HEK293 (cell line): ENCODE measurements around the gene FRY.

Source experiments
- CTCF ChIA-PET: fragments of 350-600 bp; formaldehyde crosslinking; extraction: SDS; loops from one replicate; lab custom pipeline; 2021; ENCODE audit warnings: antibody characterized with exemption; lab: Yijun Ruan, JAX
- POLR2A ChIA-PET: fragments of 300-600 bp; formaldehyde crosslinking; extraction: SDS; loops from one replicate; lab custom pipeline; 2020; ENCODE audit warnings: antibody characterized with exemption, inconsistent platforms; lab: Yijun Ruan, JAX
- H3K27ac ChIP-seq: fragments of 200-500 bp; sonication (Bioruptor generic); 2 replicates; pipeline ENCODE4 v1.5.1; 2014; ENCODE audit warnings: low read depth, low read length, control low read depth, inconsistent platforms; ENCODE audit errors: extremely low read depth
- H3K36me3 ChIP-seq, 2 experiments: fragments of 200-500 bp in 1 of 2; sonication (Bioruptor generic) in 1 of 2; 1 replicate in 1 of 2; 2 replicates in 1 of 2; pipeline ENCODE4 v1.5.1; 2014 to 2017; ENCODE audit warnings: inconsistent platforms in 2 of 2, low read length in 2 of 2; ENCODE audit not compliant: control insufficient read depth in 2 of 2, insufficient read depth in 1 of 2
- H3K4me1 ChIP-seq: fragments of 200-500 bp; sonication (Bioruptor generic); 2 replicates; pipeline ENCODE4 v1.5.1; 2014; ENCODE audit warnings: mild to moderate bottlenecking, low read length, inconsistent platforms; ENCODE audit not compliant: control insufficient read depth, insufficient read depth
- H3K4me3 ChIP-seq: 2 replicates; pipeline ENCODE4 v1.5.1; 2011; ENCODE audit warnings: low read depth, mild to moderate bottlenecking, control low read depth, low read length, moderate library complexity
- H3K9me3 ChIP-seq: fragments of 200-500 bp; sonication (Bioruptor generic); 2 replicates; pipeline ENCODE4 v1.5.1; 2014; ENCODE audit warnings: low read depth, low read length, inconsistent platforms; ENCODE audit not compliant: control insufficient read depth, insufficient read depth
- BCL11A ChIP-seq: fragments of 450-650 bp; formaldehyde crosslinking; IDR thresholded peaks from 2 replicates; pipeline ENCODE4 v1.5.1; 2016; ENCODE audit warnings: low read depth, missing biosample characterization, missing genetic modification characterization
- EGR2 ChIP-seq: fragments of 450-650 bp; formaldehyde crosslinking; IDR thresholded peaks from 2 replicates; pipeline ENCODE4 v1.5.1; 2016; ENCODE audit warnings: low read depth, missing biosample characterization, missing genetic modification characterization
- HOXA7 ChIP-seq: sonication (generic); formaldehyde crosslinking; IDR thresholded peaks from 2 replicates; pipeline ENCODE4 v1.8.1; 2022; ENCODE audit warnings: missing genetic modification reagents, borderline replicate concordance
- KLF16 ChIP-seq: fragments of 450-650 bp; formaldehyde crosslinking; IDR thresholded peaks from 2 replicates; pipeline ENCODE4 v1.5.1; 2017; ENCODE audit warnings: missing biosample characterization, missing genetic modification characterization
- PRDM4 ChIP-seq: fragments of 450-650 bp; formaldehyde crosslinking; IDR thresholded peaks from 2 replicates; pipeline ENCODE4 v1.5.1; 2017; ENCODE audit warnings: missing biosample characterization, missing genetic modification characterization
- RBAK ChIP-seq: fragments of 450-650 bp; formaldehyde crosslinking; IDR thresholded peaks from 2 replicates; pipeline ENCODE4 v1.5.1; 2016; ENCODE audit warnings: missing biosample characterization, missing genetic modification characterization
- ZBTB20 ChIP-seq: fragments of 450-650 bp; formaldehyde crosslinking; IDR thresholded peaks from 2 replicates; pipeline ENCODE4 v1.5.1; 2016; ENCODE audit warnings: missing biosample characterization, missing genetic modification characterization
- ZIC2 ChIP-seq: fragments of 450-650 bp; formaldehyde crosslinking; IDR thresholded peaks from 2 replicates; pipeline ENCODE4 v1.5.1; 2016; ENCODE audit warnings: missing biosample characterization, missing genetic modification characterization
- ZNF157 ChIP-seq: fragments of 450-650 bp; formaldehyde crosslinking; IDR thresholded peaks from 2 replicates; pipeline ENCODE4 v1.5.1; 2016; ENCODE audit warnings: missing biosample characterization, missing genetic modification characterization
- ZNF211 ChIP-seq: fragments of 450-650 bp; formaldehyde crosslinking; IDR thresholded peaks from 2 replicates; pipeline ENCODE4 v1.5.1; 2016; ENCODE audit warnings: low read depth, missing biosample characterization, missing genetic modification characterization
- ZNF223 ChIP-seq: fragments of 450-650 bp; formaldehyde crosslinking; IDR thresholded peaks from 2 replicates; pipeline ENCODE4 v1.5.1; 2016; ENCODE audit warnings: missing biosample characterization, missing genetic modification characterization
- ZNF24 ChIP-seq: fragments of 450-650 bp; formaldehyde crosslinking; IDR thresholded peaks from 2 replicates; pipeline ENCODE4 v1.5.1; 2016; ENCODE audit warnings: missing biosample characterization, missing genetic modification characterization
- ZNF26 ChIP-seq: fragments of 450-650 bp; formaldehyde crosslinking; IDR thresholded peaks from 2 replicates; pipeline ENCODE4 v1.5.1; 2016; ENCODE audit warnings: missing biosample characterization, missing genetic modification characterization
- ZNF341 ChIP-seq: fragments of 450-650 bp; formaldehyde crosslinking; IDR thresholded peaks from 2 replicates; pipeline ENCODE4; 2016; ENCODE audit warnings: low read depth, missing biosample characterization, missing genetic modification characterization
- ZNF37A ChIP-seq: fragments of 450-650 bp; IDR thresholded peaks from 2 replicates; pipeline ENCODE4 v1.5.1; 2018; ENCODE audit warnings: missing biosample characterization, missing genetic modification characterization
- ZNF398 ChIP-seq: fragments of 450-650 bp; formaldehyde crosslinking; IDR thresholded peaks from 2 replicates; pipeline ENCODE4 v1.5.1; 2017; ENCODE audit warnings: missing biosample characterization, missing genetic modification characterization
- ZNF423 ChIP-seq: fragments of 450-650 bp; formaldehyde crosslinking; IDR thresholded peaks from 2 replicates; pipeline ENCODE4 v1.5.1; 2016; ENCODE audit warnings: missing biosample characterization, missing genetic modification characterization
- ZNF473 ChIP-seq: fragments of 450-650 bp; formaldehyde crosslinking; IDR thresholded peaks from 2 replicates; pipeline ENCODE4 v1.5.1; 2017; ENCODE audit warnings: missing biosample characterization, missing genetic modification characterization
- ZNF48 ChIP-seq: fragments of 450-650 bp; formaldehyde crosslinking; IDR thresholded peaks from 2 replicates; pipeline ENCODE4 v1.5.1; 2016; ENCODE audit warnings: missing biosample characterization, missing genetic modification characterization
- ZNF488 ChIP-seq: fragments of 450-650 bp; formaldehyde crosslinking; IDR thresholded peaks from 2 replicates; pipeline ENCODE4 v1.5.1; 2016; ENCODE audit warnings: missing biosample characterization, missing genetic modification characterization
- ZNF530 ChIP-seq: fragments of 450-650 bp; formaldehyde crosslinking; IDR thresholded peaks from 2 replicates; pipeline ENCODE4 v1.5.1; 2016; ENCODE audit warnings: low read depth, missing biosample characterization, missing genetic modification characterization
- ZNF558 ChIP-seq: fragments of 450-650 bp; formaldehyde crosslinking; IDR thresholded peaks from 2 replicates; pipeline ENCODE4 v1.5.1; 2016; ENCODE audit warnings: missing biosample characterization, missing genetic modification characterization
- ZNF580 ChIP-seq: fragments of 450-650 bp; formaldehyde crosslinking; IDR thresholded peaks from 2 replicates; pipeline ENCODE4 v1.5.1; 2016; ENCODE audit warnings: missing biosample characterization, missing genetic modification characterization
- ZNF610 ChIP-seq: fragments of 450-650 bp; formaldehyde crosslinking; IDR thresholded peaks from 2 replicates; pipeline ENCODE4 v1.5.1; 2016; ENCODE audit warnings: missing biosample characterization, missing genetic modification characterization, borderline replicate concordance
- ZNF621 ChIP-seq: fragments of 450-650 bp; formaldehyde crosslinking; IDR thresholded peaks from 2 replicates; pipeline ENCODE4 v1.5.1; 2017; ENCODE audit warnings: missing biosample characterization, missing genetic modification characterization
- ZNF624 ChIP-seq: fragments of 450-650 bp; formaldehyde crosslinking; IDR thresholded peaks from 2 replicates; pipeline ENCODE4 v1.5.1; 2017; ENCODE audit warnings: missing biosample characterization, missing genetic modification characterization
- ZNF76 ChIP-seq: fragments of 450-650 bp; formaldehyde crosslinking; IDR thresholded peaks from 2 replicates; pipeline ENCODE4; 2016; ENCODE audit warnings: low read depth, missing biosample characterization, missing genetic modification characterization, borderline replicate concordance
- ZNF776 ChIP-seq: fragments of 450-650 bp; formaldehyde crosslinking; IDR thresholded peaks from 2 replicates; pipeline ENCODE4 v1.5.0; 2017; ENCODE audit warnings: missing biosample characterization, missing genetic modification characterization, borderline replicate concordance
- ZNF791 ChIP-seq: fragments of 450-650 bp; formaldehyde crosslinking; IDR thresholded peaks from 2 replicates; pipeline ENCODE4 v1.5.1; 2016; ENCODE audit warnings: missing biosample characterization, missing genetic modification characterization
- ZNF837 ChIP-seq: fragments of 450-650 bp; formaldehyde crosslinking; IDR thresholded peaks from 2 replicates; pipeline ENCODE4 v1.5.1; 2016; ENCODE audit warnings: missing biosample characterization, missing genetic modification characterization
- ZSCAN4 ChIP-seq: fragments of 450-650 bp; formaldehyde crosslinking; IDR thresholded peaks from 2 replicates; pipeline ENCODE4 v1.5.1; 2017; ENCODE audit warnings: missing biosample characterization, missing genetic modification characterization
- ZSCAN5A ChIP-seq: fragments of 450-650 bp; formaldehyde crosslinking; IDR thresholded peaks from 2 replicates; pipeline ENCODE4 v1.5.1; 2016; ENCODE audit warnings: missing biosample characterization, missing genetic modification characterization

The FRY gene

GRCh38 chr13:32117001-32117400 is 85.4 kb downstream of the FRY start:
- ChIA-PET POLR2A (no interaction called here), CTCF (no interaction called here)
- no peaks in the 10 kb centered on the region for H3K36me3 ChIP-seq

GRCh38 chr13:32117701-32118100 is 86.1 kb downstream of the FRY start:
- CTCF ChIA-PET, result no interaction called here
- POLR2A ChIA-PET, result no interaction called here
- H3K4me1 ChIP-seq, result no peaks in the 10 kb centered on the region
- no peak for TF ChIP-seq ZNF24 (tag by site-specific recombination)
- no peak for TF ChIP-seq ZBTB20 (tag by site-specific recombination)
- no peak for TF ChIP-seq ZNF488 (tag by site-specific recombination)
- no peak for TF ChIP-seq BCL11A (tag by site-specific recombination)
- TF ChIP-seq ZNF610 (tag by site-specific recombination), result no peak
- TF ChIP-seq ZNF580 (tag by site-specific recombination), result no peak
- TF ChIP-seq ZNF157 (tag by site-specific recombination), result no peak
- TF ChIP-seq ZSCAN5A, result no peak
- no peak for TF ChIP-seq PRDM4 (tag by site-specific recombination)
- TF ChIP-seq HOXA7 (CRISPR knock-in tag), result no peak
- TF ChIP-seq ZNF341 (tag by site-specific recombination), result no peak
- no peak for TF ChIP-seq EGR2 (tag by site-specific recombination)
- no peak for TF ChIP-seq ZIC2 (tag by site-specific recombination)

More at GRCh38 chr13:32117001-32117400, 85.4 kb downstream of the FRY start:
- H3K9me3 ChIP-seq, result no peaks in the 10 kb centered on the region
- TF ChIP-seq ZNF776, result no peak
- no peak for TF ChIP-seq ZNF791
- TF ChIP-seq ZNF211 (tag by site-specific recombination), result no peak
- TF ChIP-seq ZNF398 (tag by site-specific recombination), result no peak
- no peak for TF ChIP-seq RBAK (tag by site-specific recombination)
- TF ChIP-seq ZNF423 (tag by site-specific recombination), result no peak
- no peak for TF ChIP-seq ZNF473
- no peak for TF ChIP-seq ZNF530 (tag by site-specific recombination)
- no peak for TF ChIP-seq ZNF621 (tag by site-specific recombination)
- no peak for TF ChIP-seq ZNF624 (tag by site-specific recombination)
- TF ChIP-seq ZSCAN4, result no peak
- no peak for TF ChIP-seq ZNF223
- no peak for TF ChIP-seq ZNF48 (tag by site-specific recombination)
- no peak for TF ChIP-seq ZNF837 (tag by site-specific recombination)
- no peak for TF ChIP-seq ZNF26 (tag by site-specific recombination)
- no peak for TF ChIP-seq ZNF558 (tag by site-specific recombination)
- no peak for TF ChIP-seq ZNF37A (tag by site-specific recombination)
- no peak for TF ChIP-seq ZNF76 (tag by site-specific recombination)
- no peak for TF ChIP-seq KLF16 (tag by site-specific recombination)
- H3K4me1 ChIP-seq, result no peaks in the 10 kb centered on the region
- no peak overlapping the region for H3K27ac ChIP-seq
- H3K4me3 ChIP-seq, result no peak overlapping the region

More at GRCh38 chr13:32117701-32118100, 86.1 kb downstream of the FRY start:
- Histone ChIP-seq H3K27ac (no peak overlapping the region), H3K9me3 (no peaks in the 10 kb centered on the region), H3K4me3 (no peak overlapping the region), H3K36me3 (no peaks in the 10 kb centered on the region)
